K562 (cell line): ENCODE measurements around the gene ERICH2. TPM values are rescaled to one million over a fixed set of nuclear protein-coding genes. Genes with fewer than 3 reads are reported as not detected.

Source experiments
- ATAC-seq: fragments of 200-7000 bp; cut with Tn5 transposase; 3 replicates; pipeline ENCODE4 v1.9.1; 2020; ENCODE audit warnings: moderate library complexity
- BruUV-seq: library from RNA; stranded (reverse); fragments of 400-500 nt; replicated peaks from 2 replicates; lab custom pipeline; 2021; lab: Mats Ljungman, UMichigan
- CTCF ChIA-PET: fragments of 300-600 bp; formaldehyde crosslinking; extraction: SDS; loops from one replicate; lab custom pipeline; 2021; ENCODE audit warnings: low intra/inter-chr PET ratio; lab: Yijun Ruan, JAX
- POLR2A ChIA-PET: fragments of 300-600, 350-650 bp; sonication (Branson Sonifier 250); formaldehyde crosslinking; extraction: SDS; loops from one replicate; lab custom pipeline; 2021; ENCODE audit warnings: antibody characterized with exemption, inconsistent platforms; lab: Yijun Ruan, JAX
- DNase-seq, 4 experiments: peaks; one replicate each; pipeline versions ENCODE4 v3.0.0 to v3.0.0-alpha.2; 2011 to 2018; ENCODE audit warnings: low spot score in 3 of 4, mixed read lengths in 3 of 4; ENCODE audit errors: extremely low read depth in 1 of 4
- FAIRE-seq: peaks from 2 replicates; lab custom pipeline; 2011; peaks lifted over from hg19 to GRCh38; lab: Jason Lieb, UNC
- H2AFZ ChIP-seq: 2 replicates; pipeline ENCODE4 v1.6.0; 2011; ENCODE audit warnings: low read depth, low read length, control low read depth, inconsistent platforms
- H3K27ac ChIP-seq: fragments of 200-600 bp; 3 replicates; pipeline ENCODE4 v1.8.0; 2011; ENCODE audit warnings: low read depth, mild to moderate bottlenecking, control low read depth, inconsistent platforms, low read length, moderate library complexity, mixed read lengths; ENCODE audit errors: extremely low read depth
- H3K27me3 ChIP-seq, 2 experiments: fragments of 300-600 bp in 1 of 2; 2 replicates in 1 of 2; 3 replicates in 1 of 2; pipeline versions ENCODE4 v1.6.0 to v1.8.0; 2011; ENCODE audit warnings: inconsistent platforms in 2 of 2, low read length in 2 of 2, mild to moderate bottlenecking in 1 of 2, mixed read lengths in 1 of 2, moderate library complexity in 1 of 2; ENCODE audit not compliant: control insufficient read depth in 2 of 2, insufficient read depth in 2 of 2
- H3K36me3 ChIP-seq: fragments of 300-600 bp; 3 replicates; pipeline ENCODE4 v1.8.0; 2011; ENCODE audit warnings: mild to moderate bottlenecking, low read length, inconsistent platforms; ENCODE audit not compliant: control insufficient read depth, insufficient read depth
- H3K4me1 ChIP-seq, 2 experiments: fragments of 200-600 bp in 1 of 2; replicated peaks in 1 of 2; 2 replicates in 1 of 2; 3 replicates in 1 of 2; pipeline versions ENCODE4 v1.5.1 to v1.8.0; 2011; ENCODE audit warnings: inconsistent platforms in 2 of 2, low read length in 2 of 2, mild to moderate bottlenecking in 1 of 2, mixed read lengths in 1 of 2, moderate library complexity in 1 of 2; ENCODE audit not compliant: control insufficient read depth in 2 of 2, insufficient read depth in 2 of 2
- H3K4me2 ChIP-seq: 2 replicates; pipeline ENCODE4 v1.6.1; 2011; ENCODE audit warnings: low read length, control low read depth, inconsistent platforms, mixed read lengths; ENCODE audit not compliant: insufficient read depth
- H3K4me3 ChIP-seq: fragments of 200-600 bp; sonication (generic), shearing (Covaris generic); 2 replicates; pipeline ENCODE4 v1.5.1; 2016; ENCODE audit warnings: control low read depth, inconsistent platforms
- H3K79me2 ChIP-seq: fragments of 200-600 bp; 3 replicates; pipeline ENCODE4 v1.8.0; 2011; ENCODE audit warnings: low read length, inconsistent platforms; ENCODE audit not compliant: control insufficient read depth, insufficient read depth
- H3K9ac ChIP-seq, 2 experiments: 2 replicates each; pipeline versions ENCODE4 v1.6.0 to v1.6.1; 2011; ENCODE audit warnings: low read depth in 2 of 2, low read length in 2 of 2, control low read depth in 1 of 2, inconsistent platforms in 1 of 2, mild to moderate bottlenecking in 1 of 2, mixed read lengths in 1 of 2; ENCODE audit not compliant: insufficient read depth in 1 of 2
- H3K9me1 ChIP-seq: one replicate; pipeline ENCODE4 v1.6.0; 2011; ENCODE audit warnings: inconsistent platforms, mild to moderate bottlenecking, low read length, moderate library complexity; ENCODE audit not compliant: control insufficient read depth, insufficient read depth
- H3K9me3 ChIP-seq: replicated peaks from 2 replicates; pipeline ENCODE4 v1.5.1; 2011; ENCODE audit warnings: low read depth, low read length, inconsistent platforms; ENCODE audit not compliant: control insufficient read depth, insufficient read depth
- H4K20me1 ChIP-seq: replicated peaks from 2 replicates; pipeline ENCODE4 v1.6.1; 2011; ENCODE audit warnings: low read length, inconsistent platforms, mixed read lengths; ENCODE audit not compliant: control insufficient read depth, insufficient read depth
- HDGF ChIP-seq: fragments of 450-650 bp; IDR thresholded peaks from 2 replicates; pipeline ENCODE4 v1.6.1; 2016
- WGBS: fragments of 100-300 bp; shearing (Covaris generic); methylation state at CpG from one replicate; pipeline ENCODE4 v1.1.6; 2016; ENCODE audit warnings: low coverage, mixed read lengths; ENCODE audit not compliant: insufficient coverage; ENCODE audit errors: missing lambda C conversion rate; 5-methylcytosine and 5-hydroxymethylcytosine counted together
- in situ Hi-C: fragments of 300-500 bp; cut with MboI; formaldehyde crosslinking; loops from 4 replicates; pipeline ENCODE4 v1.15.0; 2018; ENCODE audit warnings: inconsistent platforms, mixed read lengths
- intact Hi-C: fragments of 100-400 bp; cut with micrococcal nuclease; formaldehyde crosslinking; loops from 2 replicates; pipeline ENCODE4 v1.14.2; 2022
- polyA plus RNA-seq, 8 experiments: library from polyadenylated mRNA; depleted of rRNA in 4 of 8; stranded (reverse) in 5 of 8; unstranded in 3 of 8; fragments of >200 nt; fragmentation: Nextera tagmentation in 2 of 8; fragmentation: Illumina TruSeq in 1 of 8; extraction: Ambion mirVana in 2 of 8; extraction: Trizol in 1 of 8; gene quantifications; 2 replicates each; pipeline versions ENCODE4 v1.2.1 to v1.2.3, GENCODE V29; 2011 to 2014; ENCODE audit warnings: inconsistent platforms in 1 of 8, missing spikeins in 1 of 8
- total RNA-seq, 7 experiments: library from RNA; depleted of rRNA in 6 of 7; stranded (reverse); fragments of >200 nt in 6 of 7; fragmentation: Illumina TruSeq in 2 of 7; extraction: Trizol in 2 of 7; gene quantifications; 2 replicates each; pipeline versions ENCODE4 v1.2.1 to v1.2.3, GENCODE V29; 2011 to 2021; ENCODE audit warnings: low replicate concordance in 1 of 7
- TF ChIP-seq, protein P1 (sequence below): sonication (generic); formaldehyde crosslinking; IDR thresholded peaks from 2 replicates; pipeline ENCODE4 v1.5.0; 2020; ENCODE audit warnings: missing genetic modification reagents
- TF ChIP-seq, protein P2 (sequence below), 2 experiments: IDR thresholded peaks; 2 replicates each; pipeline ENCODE4 v1.6.1; 2011; ENCODE audit warnings: borderline replicate concordance in 1 of 2, control low read depth in 1 of 2, low read depth in 1 of 2, low read length in 1 of 2, mild to moderate bottlenecking in 1 of 2, mixed read lengths in 1 of 2, moderate library complexity in 1 of 2; ENCODE audit not compliant: insufficient read depth in 1 of 2, insufficient read length in 1 of 2, poor library complexity in 1 of 2, severe bottlenecking in 1 of 2; ENCODE audit errors: extremely low read depth in 1 of 2

Gene ERICH2
- total and polyA plus RNA-seq, 9 of the 15 experiments (the other 6 are each of a cell fraction or from before 2014, with no cell fraction given): 0.85 to 2.4 (median 1.6) TPM

DNA sequence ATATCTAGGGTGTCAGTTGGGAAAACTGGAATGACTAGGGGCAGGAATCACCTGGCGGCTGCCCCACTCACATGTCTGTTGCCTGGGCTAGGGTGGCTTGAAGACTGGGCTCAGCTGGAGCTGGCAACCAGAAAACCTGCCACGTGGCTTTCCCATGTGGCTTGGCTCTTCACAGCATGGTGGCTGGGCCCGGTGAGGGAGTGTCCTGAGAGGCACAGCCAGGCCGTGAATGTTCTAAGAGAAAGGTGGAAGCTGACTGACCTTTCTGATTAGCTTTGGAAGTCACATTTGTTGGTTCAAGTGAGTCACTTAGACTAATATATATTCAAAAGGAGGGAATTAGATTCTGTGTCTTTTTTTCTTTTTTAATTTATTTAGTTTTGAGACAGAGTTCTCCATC, 32.4 kb upstream of the ERICH2 start:
- 0 out of 2 replicates have a peak, but pooled peaks cover 4% of the 10 kb centered on the region for H3K9me3 ChIP-seq
- no peaks in the 10 kb centered on the region for H4K20me1 ChIP-seq
- peaks cover 15 to 29% of the 10 kb centered on the region in 2 experiments; a peak in 4 of 5 replicates for H3K4me1 ChIP-seq
- no peak for ATAC-seq
- H3K27me3 ChIP-seq: no peaks in the 10 kb centered on the region
- FAIRE-seq: no peak
- in situ Hi-C loops: no loop called here
- no peak overlapping the region for H3K4me3 ChIP-seq
- H3K4me2 ChIP-seq: no peak overlapping the region
- TF ChIP-seq, protein P1, sequence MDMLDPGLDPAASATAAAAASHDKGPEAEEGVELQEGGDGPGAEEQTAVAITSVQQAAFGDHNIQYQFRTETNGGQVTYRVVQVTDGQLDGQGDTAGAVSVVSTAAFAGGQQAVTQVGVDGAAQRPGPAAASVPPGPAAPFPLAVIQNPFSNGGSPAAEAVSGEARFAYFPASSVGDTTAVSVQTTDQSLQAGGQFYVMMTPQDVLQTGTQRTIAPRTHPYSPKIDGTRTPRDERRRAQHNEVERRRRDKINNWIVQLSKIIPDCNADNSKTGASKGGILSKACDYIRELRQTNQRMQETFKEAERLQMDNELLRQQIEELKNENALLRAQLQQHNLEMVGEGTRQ (CRISPR knock-in tag): no peak
- TF ChIP-seq, protein P2, sequence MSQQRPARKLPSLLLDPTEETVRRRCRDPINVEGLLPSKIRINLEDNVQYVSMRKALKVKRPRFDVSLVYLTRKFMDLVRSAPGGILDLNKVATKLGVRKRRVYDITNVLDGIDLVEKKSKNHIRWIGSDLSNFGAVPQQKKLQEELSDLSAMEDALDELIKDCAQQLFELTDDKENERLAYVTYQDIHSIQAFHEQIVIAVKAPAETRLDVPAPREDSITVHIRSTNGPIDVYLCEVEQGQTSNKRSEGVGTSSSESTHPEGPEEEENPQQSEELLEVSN (IDR thresholded peaks at IDR 0.05; ENCODE audit: borderline replicate concordance in 1 of 2, extremely low read depth in 1 of 2, insufficient read depth in 1 of 2, insufficient read length in 1 of 2, low read depth in 1 of 2, low read length in 1 of 2, poor library complexity in 1 of 2, severe bottlenecking in 1 of 2): peak in 1 of 2 experiments; percentile 23
- no peak for TF ChIP-seq HDGF
- no peaks in the 10 kb centered on the region for H3K36me3 ChIP-seq
- no peak overlapping the region for H2AFZ ChIP-seq
- no peaks in the 10 kb centered on the region for H3K79me2 ChIP-seq
- no peak overlapping the region for H3K9ac ChIP-seq
- no peak overlapping the region for H3K27ac ChIP-seq
- intact Hi-C loops: no loop called here
- POLR2A ChIA-PET: interaction anchor here (0.7 to 1.8 kb wide), 3 partner anchors 11 to 52 kb away, joined by 3 to 4 read pairs (median 3); no protein-coding TSS in a partner anchor
- no peaks in the 10 kb centered on the region for H3K9me1 ChIP-seq
- 62% methylated on average over 4 of the region's 4 CpGs for WGBS
- DNase-seq: no peak
- BruUV-seq: no TSS peak
- CTCF ChIA-PET: no interaction called here
